ENCODE measurements around the gene CIAO2A. TPM values are rescaled to one million over a fixed set of nuclear protein-coding genes. Genes with fewer than 3 reads are reported as not detected.
"Not testable (repeated sequence)": the region's sequence is repeated elsewhere in the genome, so short reads cannot be mapped to it uniquely, and the experiment has no call there.

Gene CIAO2A
- total and polyA plus RNA-seq, 12 donors, result 36.4 to 118 (median 58.9) TPM

DNA sequence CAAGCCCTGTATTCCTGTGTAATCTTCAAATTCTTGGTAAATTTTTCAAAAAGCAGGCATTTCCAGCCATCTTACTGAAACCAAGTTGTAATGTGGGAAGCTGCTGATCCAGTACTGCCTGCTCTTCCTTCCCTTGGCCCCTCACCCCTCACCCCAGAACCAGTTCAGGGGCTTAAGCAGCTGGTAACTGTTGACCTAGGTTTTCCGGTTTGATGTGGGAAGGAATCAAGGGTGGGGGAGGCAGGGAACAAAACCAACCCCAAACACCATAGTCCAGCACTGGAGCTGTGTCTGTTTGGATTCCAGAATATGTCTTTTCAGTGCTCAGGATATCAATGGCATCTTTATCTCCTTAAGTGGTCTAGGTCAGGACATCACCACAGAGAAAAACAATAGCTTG lies 28.8 kb upstream of the CIAO2A start:
- intact Hi-C loops (cut with DNase I), result no loop called here
- Histone ChIP-seq H3K4me3 (no peak overlapping the region), H3K27ac (no peak overlapping the region), H3K36me3 (peaks cover 0 to 100% (median 66%) of the 10 kb centered on the region in 9 donors), H3K9me3 (no peaks in the 10 kb centered on the region), H3K27me3 (no peaks in the 10 kb centered on the region), H3K4me1 (no peaks in the 10 kb centered on the region)
- WGBS, 2 donors, result 84 to 93% methylated on average over 1 of the region's 1 CpG
- no peak for DNase-seq
- ATAC-seq, result no peak
- TF ChIP-seq, protein P1, sequence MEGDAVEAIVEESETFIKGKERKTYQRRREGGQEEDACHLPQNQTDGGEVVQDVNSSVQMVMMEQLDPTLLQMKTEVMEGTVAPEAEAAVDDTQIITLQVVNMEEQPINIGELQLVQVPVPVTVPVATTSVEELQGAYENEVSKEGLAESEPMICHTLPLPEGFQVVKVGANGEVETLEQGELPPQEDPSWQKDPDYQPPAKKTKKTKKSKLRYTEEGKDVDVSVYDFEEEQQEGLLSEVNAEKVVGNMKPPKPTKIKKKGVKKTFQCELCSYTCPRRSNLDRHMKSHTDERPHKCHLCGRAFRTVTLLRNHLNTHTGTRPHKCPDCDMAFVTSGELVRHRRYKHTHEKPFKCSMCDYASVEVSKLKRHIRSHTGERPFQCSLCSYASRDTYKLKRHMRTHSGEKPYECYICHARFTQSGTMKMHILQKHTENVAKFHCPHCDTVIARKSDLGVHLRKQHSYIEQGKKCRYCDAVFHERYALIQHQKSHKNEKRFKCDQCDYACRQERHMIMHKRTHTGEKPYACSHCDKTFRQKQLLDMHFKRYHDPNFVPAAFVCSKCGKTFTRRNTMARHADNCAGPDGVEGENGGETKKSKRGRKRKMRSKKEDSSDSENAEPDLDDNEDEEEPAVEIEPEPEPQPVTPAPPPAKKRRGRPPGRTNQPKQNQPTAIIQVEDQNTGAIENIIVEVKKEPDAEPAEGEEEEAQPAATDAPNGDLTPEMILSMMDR (IDR thresholded peaks at IDR 0.05), result no peak

DNA sequence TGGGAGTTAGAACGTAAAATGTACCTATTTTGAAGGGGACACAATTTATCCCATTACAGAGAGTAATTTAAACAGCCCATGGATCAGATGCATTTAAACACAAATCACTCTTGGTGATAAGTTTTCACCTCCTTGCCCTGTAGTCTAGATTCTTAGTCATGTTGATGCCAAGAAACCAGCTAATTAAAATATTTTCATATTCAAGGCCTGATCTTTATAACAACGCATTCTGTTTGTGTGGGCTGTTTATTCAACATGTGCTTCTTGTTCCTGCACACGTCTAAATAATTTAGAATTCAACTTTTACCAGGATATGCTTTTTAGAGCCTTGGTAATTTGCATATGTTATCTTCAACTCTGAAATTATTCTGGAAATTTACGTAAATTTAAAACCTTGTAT lies 28.0 kb upstream of the CIAO2A start:
- no peaks in the 10 kb centered on the region for H3K27me3 ChIP-seq
- WGBS, 2 donors, result 91 to 92% methylated on average over 4 of the region's 4 CpGs
- ATAC-seq (no peak), DNase-seq (no peak)
- no peaks in the 10 kb centered on the region for H3K9me3 ChIP-seq
- no peak overlapping the region for H3K4me3 ChIP-seq
- TF ChIP-seq, protein P1 (IDR thresholded peaks at IDR 0.05), result no peak
- H3K4me1 ChIP-seq, result no peaks in the 10 kb centered on the region
- H3K27ac ChIP-seq, result no peak overlapping the region
- H3K36me3 ChIP-seq, result peaks cover 0 to 100% (median 58%) of the 10 kb centered on the region in 9 donors
- intact Hi-C loops (cut with DNase I), result no loop called here

GRCh38 chr15:64120322-64120721 lies 26.7 kb upstream of the CIAO2A start:
- H3K27ac ChIP-seq; H3K9me3 ChIP-seq; H3K4me3 ChIP-seq; H3K4me1 ChIP-seq; DNase-seq; H3K27me3 ChIP-seq; ATAC-seq; intact Hi-C loops (cut with DNase I): not testable (repeated sequence)
- 93 to 96% methylated on average over 2 of the region's 2 CpGs for WGBS, 2 donors
- peaks cover 0 to 100% (median 66%) of the 10 kb centered on the region in 9 donors for H3K36me3 ChIP-seq

GRCh38 chr15:64117759-64118487 lies 24.3 kb upstream of the CIAO2A start:
- intact Hi-C loops (cut with DNase I), result no loop called here
- H3K36me3 ChIP-seq, result peaks cover 0 to 100% (median 79%) of the 10 kb centered on the region in 9 donors
- peaks cover 0 to 8% (median 0%) of the 10 kb centered on the region in 9 donors for H3K4me1 ChIP-seq
- no peaks in the 10 kb centered on the region for H3K27me3 ChIP-seq
- ATAC-seq (no peak), DNase-seq (no peak)
- H3K27ac ChIP-seq, result no peak overlapping the region
- TF ChIP-seq, protein P1 (IDR thresholded peaks at IDR 0.05), result no peak
- H3K4me3 ChIP-seq, result no peak overlapping the region
- H3K9me3 ChIP-seq, result no peaks in the 10 kb centered on the region
- 88 to 89% methylated on average over 5 of the region's 5 CpGs for WGBS, 2 donors

- ATAC-seq (no peak), DNase-seq (no peak)
- TF ChIP-seq, protein P1 (IDR thresholded peaks at IDR 0.05), result no peak
- WGBS, 2 donors, result 96 to 97% methylated on average over 1 of the region's 1 CpG
- H3K27me3 ChIP-seq, result no peaks in the 10 kb centered on the region
- peak overlapping the region in 1 of 10 donors; percentile 52 for H3K27ac ChIP-seq
- intact Hi-C loops (cut with DNase I), result no loop called here
- H3K36me3 ChIP-seq, result peaks cover 0 to 57% (median 42%) of the 10 kb centered on the region in 9 donors
- no peaks in the 10 kb centered on the region for H3K9me3 ChIP-seq
- H3K4me1 ChIP-seq, result peaks cover 0 to 56% (median 45%) of the 10 kb centered on the region in 9 donors
- no peak overlapping the region for H3K4me3 ChIP-seq
These were observed 19.3 kb upstream of the CIAO2A start for GRCh38 chr15:64112904-64113303.

Data from heart right ventricle (tissue), 16 donors.